Measurements from ENCODE around the gene CP.
A peak's percentile ranks its signal among the peaks of the same experiment; 100 is the strongest.

Gene CP

GRCh38 chr3:149186219-149186618, 35.4 kb downstream of the CP start:
- no peak for DNase-seq (ENCODE audit: low read depth)

DNA sequence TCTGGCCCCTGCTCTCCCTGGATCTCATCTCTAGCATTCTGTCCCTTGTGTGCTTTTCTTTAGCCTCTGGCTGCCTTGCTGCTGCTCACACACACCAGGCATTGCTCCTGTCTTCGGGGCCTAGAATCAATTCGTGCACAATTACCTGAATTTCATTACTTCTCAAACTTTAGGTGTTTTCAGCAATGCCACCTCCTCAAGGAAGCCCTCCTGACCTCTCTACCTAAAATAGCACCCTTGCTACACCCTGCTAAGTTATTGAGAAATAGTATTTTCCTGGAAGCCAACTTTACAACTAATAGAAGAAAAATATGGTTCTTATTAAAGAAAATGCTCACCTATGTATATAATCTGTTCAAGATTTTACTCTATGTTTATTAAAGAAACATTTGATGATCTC, 40.4 kb downstream of the CP start:
- no peak for DNase-seq (ENCODE audit: low read depth)

DNA sequence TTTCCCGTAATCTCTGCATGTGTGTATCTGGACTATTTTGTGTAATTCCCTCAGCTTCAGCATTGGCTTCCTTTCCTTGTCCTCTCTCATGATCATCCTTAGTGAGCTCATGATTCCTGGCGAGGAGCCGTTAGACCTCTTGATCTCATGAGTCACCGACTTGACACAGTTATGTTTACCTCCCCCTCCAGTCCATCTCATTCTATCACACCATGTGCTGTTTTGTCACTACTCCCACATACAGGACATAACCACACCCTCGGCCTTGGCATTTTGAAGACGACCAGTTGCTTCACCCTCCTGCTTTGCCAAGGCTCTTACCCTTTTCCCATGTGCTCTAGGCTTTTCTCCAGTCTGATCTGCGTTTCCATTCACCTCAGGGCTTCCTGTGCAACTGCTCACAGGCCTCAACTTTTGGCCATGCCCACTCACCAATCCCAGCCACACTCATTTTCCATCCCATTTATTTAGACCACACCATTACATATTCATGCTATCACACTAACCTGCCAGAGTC, 41.5 kb downstream of the CP start:
- DNase-seq (ENCODE audit: low read depth) = peak; percentile 99

DNA sequence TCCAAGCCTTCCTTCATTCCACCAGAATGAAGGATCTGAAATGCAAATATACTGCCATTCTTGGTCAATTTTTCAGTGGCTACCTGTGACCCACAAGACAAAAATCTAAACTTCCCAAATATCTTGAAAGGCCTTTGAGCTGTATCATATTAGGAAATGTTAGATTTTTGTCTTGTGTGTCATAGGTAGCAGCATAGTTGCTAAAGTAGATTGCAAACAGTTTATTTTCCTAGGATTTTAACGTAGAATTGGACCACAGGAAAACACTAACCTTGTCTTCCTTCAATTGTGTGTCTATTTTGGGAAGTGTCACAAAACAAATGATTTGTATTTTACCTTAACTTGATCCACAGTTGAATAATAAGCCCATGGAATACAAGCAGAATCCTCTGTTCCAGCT, 42.4 kb downstream of the CP start:
- DNase-seq (ENCODE audit: low read depth) = peak; percentile 52

GRCh38 chr3:149177122-149177521, 44.5 kb downstream of the CP start:
- DNase-seq (ENCODE audit: low read depth) = no peak

GRCh38 chr3:149174901-149175300, 46.7 kb downstream of the CP start:
- DNase-seq (ENCODE audit: low read depth) = no peak

DNA sequence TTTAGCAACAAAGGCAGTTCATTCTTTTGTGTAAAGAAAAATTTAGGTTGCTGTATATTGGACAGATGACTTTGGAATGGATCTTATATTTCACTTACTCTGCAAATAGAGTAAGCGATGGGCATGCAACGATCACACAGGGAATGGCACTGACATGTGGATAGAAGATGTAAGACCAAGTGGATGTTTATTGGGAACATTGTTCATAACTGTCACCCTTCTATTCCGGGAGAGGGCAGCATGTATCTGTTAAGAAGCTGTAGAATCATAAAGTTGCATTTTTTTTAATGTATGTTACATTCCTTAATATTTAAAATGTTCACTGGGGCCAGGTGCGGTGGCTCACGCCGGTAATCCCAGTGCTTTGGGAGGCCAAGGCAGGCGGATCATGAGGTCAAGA, 51.0 kb downstream of the CP start:
- DNase-seq (ENCODE audit: low read depth) = no peak

GRCh38 chr3:149167898-149168297, 53.7 kb downstream of the CP start:
- DNase-seq (ENCODE audit: low read depth) = no peak

DNA sequence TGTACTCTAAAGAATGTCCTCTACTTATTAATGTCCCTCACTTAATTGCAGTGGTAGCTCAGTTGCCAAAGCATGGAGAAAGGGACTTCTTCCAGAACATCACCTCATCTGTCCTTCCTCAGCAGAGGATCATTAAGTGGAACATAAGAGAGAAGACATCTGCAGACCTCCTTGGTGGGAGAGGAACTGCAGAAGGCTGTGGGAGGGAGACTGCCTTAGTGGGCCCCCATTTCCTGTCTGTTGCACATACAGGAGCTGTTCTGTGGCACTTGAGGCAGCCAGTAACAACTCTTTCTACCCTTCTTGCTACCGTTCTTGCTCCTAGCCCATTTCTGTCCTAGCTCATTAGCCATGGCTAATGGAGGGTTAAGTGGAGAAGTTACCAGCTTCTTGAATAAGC, 58.6 kb downstream of the CP start:
- no peak for DNase-seq (ENCODE audit: low read depth)

- no peak for DNase-seq (ENCODE audit: low read depth)
These were observed 59.6 kb downstream of the CP start for GRCh38 chr3:149162007-149162406.

- DNase-seq (ENCODE audit: low read depth) = no peak
These were observed 60.8 kb downstream of the CP start for GRCh38 chr3:149160754-149161300.

DNA sequence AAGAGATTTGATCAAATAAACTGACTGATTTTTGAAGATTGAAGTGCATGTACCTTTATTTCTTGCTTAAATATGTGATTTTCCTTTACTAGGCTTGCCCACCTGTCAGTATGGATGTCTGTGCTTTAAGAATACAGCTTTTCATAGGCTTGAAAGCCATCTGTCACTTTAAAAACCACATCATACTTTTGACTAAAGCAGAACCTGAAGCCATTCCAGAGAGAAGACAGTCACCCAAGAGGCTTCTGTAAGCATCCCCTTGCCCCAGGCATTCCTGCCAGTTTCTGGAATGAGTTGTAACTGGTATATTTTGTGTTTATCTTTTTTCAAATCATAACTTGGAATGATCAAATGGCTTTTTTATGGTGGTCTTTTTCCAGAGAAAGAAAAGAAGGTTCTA, 68.2 kb downstream of the CP start:
- no peak for DNase-seq (ENCODE audit: low read depth)

DNA sequence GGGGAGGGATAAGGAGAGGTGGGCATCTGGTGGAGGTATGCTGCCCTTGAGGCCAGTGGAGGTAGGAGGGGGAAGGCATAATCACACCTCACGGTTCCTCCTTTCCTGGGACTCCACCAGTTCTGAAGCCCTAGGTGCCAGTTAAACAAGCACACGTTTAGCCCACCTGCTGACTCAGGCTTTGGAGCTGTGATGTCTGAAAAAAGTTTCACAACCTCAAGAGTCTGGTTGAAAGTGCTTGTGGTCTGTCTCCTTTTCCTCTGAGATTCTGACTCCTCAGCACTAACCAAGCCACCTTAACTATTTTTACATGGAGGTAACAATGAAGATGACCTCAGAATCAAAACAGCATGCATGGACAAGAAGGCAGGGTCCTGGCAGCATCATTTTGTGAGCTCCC, 69.2 kb downstream of the CP start:
- no peak for DNase-seq (ENCODE audit: low read depth)

GRCh38 chr3:149151843-149152242, 69.8 kb downstream of the CP start:
- DNase-seq (ENCODE audit: low read depth) = peak; percentile 31

- DNase-seq (ENCODE audit: low read depth) = no peak
These were observed 71.2 kb downstream of the CP start for GRCh38 chr3:149150436-149150835.

GRCh38 chr3:149145974-149146373, 75.7 kb downstream of the CP start:
- DNase-seq (ENCODE audit: low read depth) = no peak

- no peak for DNase-seq (ENCODE audit: low read depth)
These were observed 76.3 kb downstream of the CP start for GRCh38 chr3:149145356-149145755.

DNA sequence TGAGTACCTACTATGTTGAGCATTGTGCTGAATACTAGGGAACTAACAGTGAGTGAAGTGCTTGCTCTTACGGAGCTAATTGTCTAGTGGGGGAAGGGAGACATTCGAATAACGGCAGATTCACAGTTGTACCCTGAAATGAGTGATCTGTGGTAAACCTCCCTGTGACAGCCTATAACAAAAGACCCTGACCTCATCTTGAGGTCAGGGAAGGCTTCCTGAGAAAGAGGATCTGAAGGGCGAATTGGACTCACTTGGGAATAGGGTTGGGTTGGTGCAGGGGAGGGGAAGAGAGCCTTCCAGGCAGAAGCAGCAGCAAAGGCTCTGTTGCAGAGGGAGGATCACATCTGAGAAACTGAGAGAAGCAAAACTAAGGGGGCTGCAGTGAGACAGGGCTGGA, 78.9 kb downstream of the CP start:
- DNase-seq (ENCODE audit: low read depth) = no peak

DNA sequence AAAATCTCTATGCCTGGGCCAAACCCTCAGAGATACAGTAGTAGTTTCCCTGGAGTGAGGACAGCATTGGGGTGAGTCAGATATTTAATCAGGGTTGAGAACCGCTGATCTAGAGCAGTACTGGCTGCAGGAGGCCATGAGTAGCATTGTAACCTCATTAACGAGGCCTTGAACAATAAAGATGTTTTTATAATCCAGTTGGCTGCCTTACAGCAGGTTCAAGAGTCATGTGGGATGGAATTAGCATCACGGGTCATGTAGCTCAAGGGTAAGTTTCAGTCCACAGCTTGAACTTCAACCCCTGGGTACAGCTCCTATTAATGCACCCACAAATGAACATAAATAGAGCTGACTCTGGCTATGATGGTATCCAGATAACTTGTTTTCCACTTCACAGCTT, 87.1 kb downstream of the CP start:
- DNase-seq (ENCODE audit: low read depth) = no peak

- DNase-seq (ENCODE audit: low read depth) = no peak
These were observed 90.0 kb downstream of the CP start for GRCh38 chr3:149131589-149131988.

GRCh38 chr3:149129326-149130205, 92.1 kb downstream of the CP start, which contains the start of gene HPS3:
Gene HPS3, plus strand, starts transcription at chr3:149129638. Its CDS starts 86 bp downstream, at chr3:149129724.
- DNase-seq (ENCODE audit: low read depth) = no peak

GRCh38 chr3:149128821-149129220, 92.8 kb downstream of the CP start:
- DNase-seq (ENCODE audit: low read depth) = no peak

GRCh38 chr3:149122721-149123578, 98.7 kb downstream of the CP start:
- DNase-seq (ENCODE audit: low read depth) = no peak

Measured in GM04503 (cell line).